Activated B cell treated with CpG ODN at 0.5 μM for 24 hours (primary cell): Measurements from ENCODE around the gene PSMB3. TPM values are rescaled to one million over a fixed set of nuclear protein-coding genes. Genes with fewer than 3 reads are reported as not detected.
A peak's percentile ranks its signal among the peaks of the same experiment; 100 is the strongest.

Experiments used
- ATAC-seq: fragments of 200-7000 bp; cut with Tn5 transposase; one replicate; pipeline ENCODE4 v1.10.0; 2021; ENCODE audit warnings: low read depth, mild to moderate bottlenecking, moderate library complexity
- CTCF ChIA-PET: fragments of 350-600 bp; sonication (Branson Sonifier 250); formaldehyde crosslinking; loops from one replicate; lab custom pipeline; 2021; ENCODE audit warnings: antibody characterized with exemption; lab: Charles Lee
- POLR2A ChIA-PET: fragments of 350-600 bp; sonication (Branson Sonifier 250); formaldehyde crosslinking; loops from one replicate; lab custom pipeline; 2021; ENCODE audit warnings: antibody characterized with exemption; lab: Charles Lee
- DNase-seq: peaks from one replicate; pipeline ENCODE4 v3.0.0; 2022
- H3K27ac Mint-ChIP-seq: one replicate; pipeline ENCODE4 v1.8.0; 2020; ENCODE audit warnings: mixed read lengths
- H3K27me3 Mint-ChIP-seq: one replicate; pipeline ENCODE4 v1.8.0; 2021; ENCODE audit warnings: mixed read lengths
- H3K36me3 Mint-ChIP-seq: one replicate; pipeline ENCODE4 v1.8.0; 2021; ENCODE audit warnings: low read depth, mixed read lengths
- H3K4me1 Mint-ChIP-seq: one replicate; pipeline ENCODE4 v1.8.0; 2021; ENCODE audit warnings: mixed read lengths
- H3K4me3 Mint-ChIP-seq: one replicate; pipeline ENCODE4 v1.8.0; 2020; ENCODE audit warnings: mild to moderate bottlenecking, mixed read lengths
- H3K9me3 Mint-ChIP-seq: one replicate; pipeline ENCODE4 v1.8.0; 2020; ENCODE audit warnings: mixed read lengths
- intact Hi-C: fragments of 100-400 bp; cut with micrococcal nuclease; formaldehyde crosslinking; loops from one replicate; pipeline ENCODE4 v1.15.1; 2024
- total RNA-seq: library from RNA; stranded (reverse); gene quantifications from 2 replicates; pipeline ENCODE4 v1.2.3, GENCODE V29; 2022
- TF ChIP-seq, protein P1 (sequence below): fragments of 200-600 bp; IDR thresholded peaks from one replicate; pipeline ENCODE4 v1.8.0; 2022; ENCODE audit warnings: antibody characterized with exemption, mild to moderate bottlenecking

PSMB3 gene
- total RNA-seq, 1 donor from 2014 or later = 234 TPM

DNA sequence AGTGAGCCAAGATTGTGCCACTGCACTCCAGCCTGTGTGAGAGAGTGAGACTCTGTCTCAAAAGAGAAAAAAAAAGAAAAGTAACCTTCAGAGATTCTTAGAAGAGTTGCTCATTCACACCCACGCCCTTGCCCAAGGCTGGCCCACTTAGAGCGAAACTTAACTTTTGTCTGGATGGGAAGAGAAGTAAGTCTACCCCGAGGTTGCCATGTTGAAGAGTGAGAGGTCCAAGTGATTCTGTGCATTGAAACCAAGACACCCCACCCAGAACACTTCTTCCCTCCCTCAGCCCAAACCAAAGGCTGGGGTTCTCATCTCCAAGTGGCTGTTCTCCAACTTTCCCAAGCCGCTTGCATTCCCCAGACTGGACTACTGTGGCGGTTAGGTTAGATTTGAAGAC, 24.8 kb upstream of the PSMB3 start:
- peaks cover 23% of the 10 kb centered on the region for H3K36me3 Mint-ChIP-seq

DNA sequence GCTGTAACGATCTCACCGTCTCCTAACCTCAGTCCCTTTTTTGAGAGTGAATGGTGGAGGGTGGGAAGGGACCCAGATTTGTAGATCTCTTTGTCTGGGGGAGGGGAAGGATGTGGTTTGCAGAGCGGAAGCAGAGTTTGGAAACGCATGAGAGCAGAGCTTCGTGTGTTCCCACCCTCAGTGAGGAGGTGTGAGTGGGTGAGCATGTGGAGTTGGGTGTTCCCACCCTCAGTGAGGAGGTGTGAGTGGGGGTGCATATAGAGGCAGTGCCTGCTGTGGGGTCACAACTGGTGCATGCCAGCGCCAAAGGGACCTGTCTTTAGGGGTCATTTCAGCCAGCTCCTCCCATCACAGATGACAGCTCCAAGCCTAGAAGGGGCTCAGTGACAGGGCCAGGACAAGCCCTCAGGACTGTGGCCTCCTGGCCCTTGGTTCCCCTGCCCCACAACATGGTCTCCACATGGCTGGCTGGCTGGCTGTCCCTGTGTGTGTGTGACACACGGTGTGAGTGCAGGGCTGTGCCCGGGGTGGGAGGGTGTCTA, 24.2 kb upstream of the PSMB3 start:
- POLR2A ChIA-PET = interaction anchor here (0.7 to 3.6 kb wide), 11 partner anchors 10 to 425 kb away, joined by 3 to 73 read pairs (median 3); partner anchors contain the start of genes CWC25, EPOP, MLLT6 and PSMB3
- CTCF ChIA-PET = interaction anchor here (1.1 to 3.4 kb wide), 4 partner anchors 10 to 60 kb away, joined by 3 to 17 read pairs (median 8); no protein-coding TSS in a partner anchor
- ATAC-seq (peak; percentile 20), DNase-seq (no peak)
- Mint-ChIP-seq H3K27me3 (no peaks in the 10 kb centered on the region), H3K9me3 (no peaks in the 10 kb centered on the region), H3K4me3 (peak overlapping the region; percentile 55), H3K36me3 (peaks cover 19% of the 10 kb centered on the region), H3K4me1 (peaks cover 51% of the 10 kb centered on the region), H3K27ac (peak overlapping the region; percentile 76)
- TF ChIP-seq, protein P1, sequence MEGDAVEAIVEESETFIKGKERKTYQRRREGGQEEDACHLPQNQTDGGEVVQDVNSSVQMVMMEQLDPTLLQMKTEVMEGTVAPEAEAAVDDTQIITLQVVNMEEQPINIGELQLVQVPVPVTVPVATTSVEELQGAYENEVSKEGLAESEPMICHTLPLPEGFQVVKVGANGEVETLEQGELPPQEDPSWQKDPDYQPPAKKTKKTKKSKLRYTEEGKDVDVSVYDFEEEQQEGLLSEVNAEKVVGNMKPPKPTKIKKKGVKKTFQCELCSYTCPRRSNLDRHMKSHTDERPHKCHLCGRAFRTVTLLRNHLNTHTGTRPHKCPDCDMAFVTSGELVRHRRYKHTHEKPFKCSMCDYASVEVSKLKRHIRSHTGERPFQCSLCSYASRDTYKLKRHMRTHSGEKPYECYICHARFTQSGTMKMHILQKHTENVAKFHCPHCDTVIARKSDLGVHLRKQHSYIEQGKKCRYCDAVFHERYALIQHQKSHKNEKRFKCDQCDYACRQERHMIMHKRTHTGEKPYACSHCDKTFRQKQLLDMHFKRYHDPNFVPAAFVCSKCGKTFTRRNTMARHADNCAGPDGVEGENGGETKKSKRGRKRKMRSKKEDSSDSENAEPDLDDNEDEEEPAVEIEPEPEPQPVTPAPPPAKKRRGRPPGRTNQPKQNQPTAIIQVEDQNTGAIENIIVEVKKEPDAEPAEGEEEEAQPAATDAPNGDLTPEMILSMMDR = no peak
- intact Hi-C loops = no loop called here

More for the DNA sequence above, 24.8 kb upstream of the PSMB3 start:
- peak overlapping the region; percentile 76 for H3K27ac Mint-ChIP-seq
- intact Hi-C loops = no loop called here
- ATAC-seq (no peak), DNase-seq (no peak)
- peak overlapping the region; percentile 55 for H3K4me3 Mint-ChIP-seq
- ChIA-PET POLR2A (interaction anchor here (0.8 to 3.6 kb wide), 8 partner anchors 12 to 425 kb away, joined by 3 to 73 read pairs (median 4); partner anchors contain the start of genes CWC25, MLLT6 and PSMB3), CTCF (interaction anchor here (1.1 to 3.4 kb wide), 4 partner anchors 9 to 59 kb away, joined by 3 to 17 read pairs (median 8); no protein-coding TSS in a partner anchor)
- no peaks in the 10 kb centered on the region for H3K9me3 Mint-ChIP-seq
- H3K4me1 Mint-ChIP-seq = peaks cover 50% of the 10 kb centered on the region
- TF ChIP-seq, protein P1 = no peak
- H3K27me3 Mint-ChIP-seq = no peaks in the 10 kb centered on the region

DNA sequence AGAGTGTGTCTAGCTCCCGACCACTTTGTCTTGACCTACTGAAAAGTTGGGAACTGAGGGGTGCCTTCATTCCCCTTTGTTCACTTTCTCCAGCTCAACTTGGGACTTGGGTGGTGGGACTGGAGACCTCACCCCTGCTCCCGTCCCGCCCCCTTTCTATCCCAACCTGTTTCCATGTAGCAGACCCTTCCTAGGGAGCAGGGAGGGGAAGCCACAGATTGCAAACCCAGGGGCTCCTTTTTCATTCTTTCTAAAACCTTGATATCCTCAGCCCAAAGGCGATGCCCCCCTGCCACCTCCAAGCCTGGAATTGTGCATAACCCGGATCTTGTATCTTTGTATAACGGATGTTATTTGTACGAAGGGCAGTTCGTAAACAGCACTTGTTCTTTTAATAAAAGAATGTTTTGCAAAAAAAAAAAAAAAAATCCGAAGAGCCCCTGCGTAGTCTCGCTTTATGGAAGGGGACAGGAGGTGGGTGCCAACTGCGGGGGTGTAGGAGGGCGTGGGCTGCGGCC, 23.1 kb upstream of the PSMB3 start:
- DNase-seq = no peak
- H3K27ac Mint-ChIP-seq = peak overlapping the region; percentile 76
- intact Hi-C loops = no loop called here
- TF ChIP-seq, protein P1 = no peak
- peaks cover 57% of the 10 kb centered on the region for H3K4me1 Mint-ChIP-seq
- no peak for ATAC-seq
- CTCF ChIA-PET = interaction anchor here (1.5 to 3.4 kb wide), 3 partner anchors 23 to 61 kb away, joined by 6 to 17 read pairs (median 10); no protein-coding TSS in a partner anchor
- peak overlapping the region; percentile 72 for H3K4me3 Mint-ChIP-seq
- peaks cover 14% of the 10 kb centered on the region for H3K36me3 Mint-ChIP-seq
- H3K27me3 Mint-ChIP-seq = no peaks in the 10 kb centered on the region
- no peaks in the 10 kb centered on the region for H3K9me3 Mint-ChIP-seq
- POLR2A ChIA-PET = interaction anchor here (0.6 to 3.6 kb wide), 2 partner anchors 26 to 55 kb away, joined by 3 to 73 read pairs; partner anchors contain the start of genes EPOP and MLLT6

DNA sequence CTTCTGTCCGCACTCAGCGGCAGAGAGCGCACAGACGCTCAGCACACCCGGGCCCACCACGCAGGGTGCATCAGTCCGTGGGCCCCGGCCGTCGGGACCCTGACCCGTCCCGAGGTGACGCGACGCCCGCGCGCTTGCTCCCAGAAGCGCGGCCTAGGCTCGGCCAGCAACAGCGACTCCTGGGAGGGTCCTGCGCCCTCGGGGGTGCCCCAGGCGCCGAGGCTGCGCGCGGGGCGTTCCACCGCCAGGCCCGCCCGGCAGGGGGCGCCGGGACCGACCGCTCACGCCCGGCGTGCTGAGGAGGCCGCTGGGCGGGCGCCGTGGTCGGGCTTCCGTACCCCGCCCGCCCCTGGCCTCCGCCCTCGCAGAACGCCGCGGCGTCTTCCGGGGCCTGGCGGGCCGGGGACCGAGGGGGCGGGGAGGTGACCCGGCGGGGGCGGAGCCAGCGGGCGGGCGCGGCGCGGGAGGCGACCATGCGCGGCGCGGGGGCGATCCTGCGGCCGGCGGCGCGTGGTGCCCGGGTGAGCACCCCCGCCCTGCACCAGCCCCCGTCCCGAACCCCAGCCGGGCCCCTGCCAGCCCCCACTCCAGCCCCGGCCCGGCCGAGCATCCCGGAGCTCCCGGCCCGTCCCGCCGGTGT, 22.5 kb upstream of the PSMB3 start, which contains the start of gene CISD3:
CISD3 (plus strand) TSS at position 456 of the 640 bp plus-strand sequence; CDS start at position 474, 18 bp downstream.
- Mint-ChIP-seq H3K27ac (peak within 1 kb of the TSS; percentile 79), H3K9me3 (no peaks in the 10 kb centered on the region), H3K27me3 (no peaks in the 10 kb centered on the region), H3K36me3 (peaks cover 10% of the 10 kb centered on the region), H3K4me1 (peaks cover 58% of the 10 kb centered on the region), H3K4me3 (peak within 1 kb of the TSS; percentile 82)
- peak; percentile 91 for DNase-seq
- ChIA-PET CTCF (interaction anchor here (0.7 to 3.4 kb wide), 5 partner anchors 20 to 61 kb away, joined by 3 to 22 read pairs (median 4); partner anchors contain the start of gene EPOP), POLR2A (interaction anchor here (0.6 to 3.6 kb wide), 8 partner anchors 16 to 171 kb away, joined by 3 to 73 read pairs (median 9); partner anchors contain the start of genes MLLT6 and RPL23)
- ATAC-seq = peak; percentile 91
- intact Hi-C loops = loop anchor here (1.0 kb wide), 4 partner anchors 22 to 171 kb away; partner anchors contain the start of gene PSMB3
- TF ChIP-seq, protein P1 = no peak
